B cell (primary cell): ENCODE data around the gene FGF10.

Source experiments
- EZH2 ChIP-seq: IDR thresholded peaks from 2 replicates; pipeline ENCODE4 v1.6.1; 2012; ENCODE audit warnings: borderline replicate concordance, low read depth, mild to moderate bottlenecking, moderate library complexity, low read length; ENCODE audit not compliant: insufficient read depth, poor library complexity, severe bottlenecking
- TF ChIP-seq, protein P1 (sequence below): fragments of 200-600 bp; IDR thresholded peaks from one replicate; pipeline ENCODE4 v1.8.0; 2022; ENCODE audit warnings: antibody characterized with exemption, mild to moderate bottlenecking

DNA sequence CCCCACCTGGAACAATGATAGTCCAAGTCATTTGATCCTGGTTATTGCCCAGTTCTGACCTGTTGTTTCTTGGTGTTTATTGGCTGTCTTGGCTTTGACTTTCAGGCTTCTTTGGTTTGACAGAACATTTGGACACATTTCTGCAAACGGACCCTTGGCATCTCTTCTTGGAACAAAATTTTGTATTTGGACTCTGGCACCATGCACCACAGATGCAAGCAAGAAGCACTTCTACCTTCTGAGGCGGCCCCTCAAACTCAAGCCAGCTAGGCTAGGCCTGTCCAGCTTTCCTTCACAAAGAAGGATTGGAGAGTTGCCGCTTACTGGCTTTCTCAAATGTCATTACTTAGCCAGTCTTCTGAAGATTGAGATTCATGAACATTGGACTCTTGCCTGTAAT is 23.1 kb upstream of the FGF10 start:
- TF ChIP-seq, protein P1, sequence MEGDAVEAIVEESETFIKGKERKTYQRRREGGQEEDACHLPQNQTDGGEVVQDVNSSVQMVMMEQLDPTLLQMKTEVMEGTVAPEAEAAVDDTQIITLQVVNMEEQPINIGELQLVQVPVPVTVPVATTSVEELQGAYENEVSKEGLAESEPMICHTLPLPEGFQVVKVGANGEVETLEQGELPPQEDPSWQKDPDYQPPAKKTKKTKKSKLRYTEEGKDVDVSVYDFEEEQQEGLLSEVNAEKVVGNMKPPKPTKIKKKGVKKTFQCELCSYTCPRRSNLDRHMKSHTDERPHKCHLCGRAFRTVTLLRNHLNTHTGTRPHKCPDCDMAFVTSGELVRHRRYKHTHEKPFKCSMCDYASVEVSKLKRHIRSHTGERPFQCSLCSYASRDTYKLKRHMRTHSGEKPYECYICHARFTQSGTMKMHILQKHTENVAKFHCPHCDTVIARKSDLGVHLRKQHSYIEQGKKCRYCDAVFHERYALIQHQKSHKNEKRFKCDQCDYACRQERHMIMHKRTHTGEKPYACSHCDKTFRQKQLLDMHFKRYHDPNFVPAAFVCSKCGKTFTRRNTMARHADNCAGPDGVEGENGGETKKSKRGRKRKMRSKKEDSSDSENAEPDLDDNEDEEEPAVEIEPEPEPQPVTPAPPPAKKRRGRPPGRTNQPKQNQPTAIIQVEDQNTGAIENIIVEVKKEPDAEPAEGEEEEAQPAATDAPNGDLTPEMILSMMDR = no peak
- TF ChIP-seq EZH2 = no peak
